HG02981 (cell line): ENCODE results near the gene CCDC8.
"Not testable (repeated sequence)": the region's sequence is repeated elsewhere in the genome, so short reads cannot be mapped to it uniquely, and the experiment has no call there.

Source experiments
- ATAC-seq: cut with Tn5 transposase; IDR thresholded peaks from one replicate; pipeline ENCODE4 v1.9.1; 2021; ENCODE audit warnings: mild to moderate bottlenecking, moderate library complexity; ENCODE audit not compliant: unreplicated experiment

The CCDC8 gene

GRCh38 chr19:46428239-46429135 lies 15.1 kb upstream of the CCDC8 start, which contains the start of gene PNMA8C:
TSS of gene PNMA8C (minus strand) at chr19:46428936. CDS start at chr19:46428359, 577 bp downstream.
- ATAC-seq, result no peak

- no peak for ATAC-seq
These were observed 14.2 kb upstream of the CCDC8 start for GRCh38 chr19:46427518-46428045.

- no peak for ATAC-seq
These were observed 13.3 kb upstream of the CCDC8 start for GRCh38 chr19:46426506-46427162.

- ATAC-seq, result no peak
These were observed 12.7 kb upstream of the CCDC8 start for GRCh38 chr19:46426035-46426505.

- ATAC-seq, result no peak
These were observed 9.8 kb upstream of the CCDC8 start for GRCh38 chr19:46423188-46423587.

- ATAC-seq, result no peak
These were observed 9.0 kb upstream of the CCDC8 start for GRCh38 chr19:46422344-46422743.

GRCh38 chr19:46420056-46420455 lies 6.7 kb upstream of the CCDC8 start:
- ATAC-seq, result no peak

GRCh38 chr19:46415804-46416709 lies 2.7 kb upstream of the CCDC8 start:
- not testable (repeated sequence) for ATAC-seq

- not testable (repeated sequence) for ATAC-seq
These were observed 1.5 kb upstream of the CCDC8 start for GRCh38 chr19:46414899-46415298.

GRCh38 chr19:46412650-46413261 lies 608 bp downstream of the CCDC8 start:
- ATAC-seq, result no peak

- ATAC-seq, result no peak
These were observed 1.3 kb downstream of the CCDC8 start for GRCh38 chr19:46411925-46412649.

- ATAC-seq, result no peak
These were observed 2.1 kb downstream of the CCDC8 start for GRCh38 chr19:46411088-46411924.

GRCh38 chr19:46410205-46411087 lies 2.9 kb downstream of the CCDC8 start:
- ATAC-seq, result no peak

GRCh38 chr19:46409191-46409590 lies 4.2 kb downstream of the CCDC8 start:
- ATAC-seq, result no peak

- no peak for ATAC-seq
These were observed 4.7 kb downstream of the CCDC8 start for GRCh38 chr19:46408664-46409039.

GRCh38 chr19:46407856-46408663 lies 5.3 kb downstream of the CCDC8 start:
- no peak for ATAC-seq

- no peak for ATAC-seq
These were observed 6.4 kb downstream of the CCDC8 start for GRCh38 chr19:46406976-46407375.
